ENCODE measurements around the gene ARSB. TPM values are rescaled to one million over a fixed set of nuclear protein-coding genes. Genes with fewer than 3 reads are reported as not detected.
A peak's percentile ranks its signal among the peaks of the same experiment; 100 is the strongest.

The ARSB gene
- total and polyA plus RNA-seq, 7 experiments from 2014 or later = 3.3 to 10.8 (median 4.8) TPM

DNA sequence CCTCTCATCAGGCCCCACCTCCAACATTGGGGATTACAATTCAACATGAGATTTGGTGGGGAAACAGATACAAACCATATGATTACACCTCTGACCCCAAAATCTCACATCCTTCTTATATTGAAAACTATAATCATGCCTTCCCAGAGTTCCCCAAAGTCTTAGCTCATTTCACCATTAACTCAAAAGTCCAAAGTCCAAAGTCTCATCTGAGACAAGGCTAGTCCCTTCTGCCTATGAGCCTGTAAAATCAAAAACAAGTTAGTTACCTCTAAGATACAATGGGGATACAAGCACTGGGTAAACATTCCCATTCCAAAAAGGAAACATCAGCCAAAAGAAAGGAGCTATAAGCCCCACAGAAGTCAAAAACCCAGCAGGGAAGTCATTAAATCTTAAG lies 26.8 kb upstream of the ARSB start:
- Mint-ChIP-seq H3K27ac (no peak overlapping the region), H3K36me3 (peaks cover 0 to 9% (median 0%) of the 10 kb centered on the region in 5 donors), H3K27me3 (peaks cover 23 to 45% (median 29%) of the 10 kb centered on the region in 5 donors), H3K4me3 (no peak overlapping the region), H3K4me1 (no peaks in the 10 kb centered on the region), H3K9me3 (peaks cover 0 to 25% (median 14%) of the 10 kb centered on the region in 11 donors)
- ChIA-PET CTCF (no interaction called here), POLR2A (interaction anchor here (0.6 to 0.7 kb wide), 2 partner anchors 10 to 26 kb away, joined by 3 to 4 read pairs; no protein-coding TSS in a partner anchor)
- intact Hi-C loops (cut with micrococcal nuclease) = no loop called here
- no peak overlapping the region for H3K27ac ChIP-seq (ENCODE audit: low read depth, low read length)
- H3K36me3 ChIP-seq (ENCODE audit: control insufficient read depth in 2 of 3, insufficient read depth in 3 of 3, low read length in 3 of 3) = no peaks in the 10 kb centered on the region
- peaks cover 0 to 11% (median 0%) of the 10 kb centered on the region in 3 experiments for H3K9me3 ChIP-seq (ENCODE audit: control insufficient read depth in 2 of 3, low read length in 3 of 3)
- DNase-seq = no peak
- H3K4me3 ChIP-seq (ENCODE audit: low read length) = no peak overlapping the region
- ATAC-seq = no peak
- peaks cover 0 to under 1% of the 10 kb centered on the region in 2 donors for H3K27me3 ChIP-seq (ENCODE audit: control insufficient read depth in 2 of 2, insufficient read depth in 2 of 2, low read length in 2 of 2)
- no peaks in the 10 kb centered on the region for H3K4me1 ChIP-seq (ENCODE audit: control insufficient read depth in 2 of 2, insufficient read depth in 2 of 2, low read length in 2 of 2)

DNA sequence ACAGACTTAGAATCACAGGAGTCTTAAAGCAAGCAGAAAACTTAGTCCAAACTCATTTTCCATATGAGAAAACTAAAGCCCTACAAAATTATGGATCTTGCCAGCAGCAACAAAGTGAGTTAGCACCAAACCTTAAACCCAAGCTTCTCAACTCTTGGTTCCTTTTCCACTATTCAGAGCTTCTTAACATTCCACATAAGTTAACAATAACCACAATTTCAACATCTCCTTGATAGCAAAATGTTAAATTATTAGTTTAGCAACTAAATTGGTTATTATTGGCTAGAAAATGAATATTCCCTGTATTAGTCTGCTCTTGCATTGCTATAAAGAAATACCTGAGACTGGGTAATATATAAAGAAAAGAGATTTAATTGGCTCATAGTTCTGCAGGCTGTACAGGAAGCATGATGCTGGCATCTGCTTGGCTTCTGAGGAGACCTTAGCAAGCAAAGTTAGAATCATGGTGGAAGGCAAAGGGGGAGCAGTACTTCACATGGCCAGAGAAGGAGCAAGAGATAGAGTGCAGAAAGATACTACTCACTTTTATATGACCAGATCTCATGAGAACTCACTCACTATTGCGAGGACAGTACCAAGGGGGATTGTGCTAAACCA lies 26.2 kb upstream of the ARSB start:
- Mint-ChIP-seq H3K4me3 (no peak overlapping the region), H3K27me3 (peaks cover 25 to 43% (median 27%) of the 10 kb centered on the region in 5 donors), H3K36me3 (peaks cover 0 to 9% (median 0%) of the 10 kb centered on the region in 5 donors), H3K4me1 (no peaks in the 10 kb centered on the region), H3K27ac (no peak overlapping the region), H3K9me3 (peaks cover 0 to 25% (median 14%) of the 10 kb centered on the region in 11 donors)
- H3K4me3 ChIP-seq (ENCODE audit: low read length) = no peak overlapping the region
- DNase-seq = no peak
- H3K9me3 ChIP-seq (ENCODE audit: control insufficient read depth in 2 of 3, low read length in 3 of 3) = peaks cover 0 to 11% (median 0%) of the 10 kb centered on the region in 3 experiments
- no peak overlapping the region for H3K27ac ChIP-seq (ENCODE audit: low read depth, low read length)
- ChIA-PET CTCF (interaction anchor here (0.7 kb wide), 1 partner anchor 9 kb away, joined by 3 read pairs; no protein-coding TSS in a partner anchor), POLR2A (interaction anchor here (0.7 kb wide), 1 partner anchor 10 kb away, joined by 3 read pairs; no protein-coding TSS in a partner anchor)
- no peaks in the 10 kb centered on the region for H3K4me1 ChIP-seq (ENCODE audit: control insufficient read depth in 2 of 2, insufficient read depth in 2 of 2, low read length in 2 of 2)
- intact Hi-C loops (cut with micrococcal nuclease) = no loop called here
- no peak for ATAC-seq
- H3K36me3 ChIP-seq (ENCODE audit: control insufficient read depth in 2 of 3, insufficient read depth in 3 of 3, low read length in 3 of 3) = no peaks in the 10 kb centered on the region
- H3K27me3 ChIP-seq (ENCODE audit: control insufficient read depth in 2 of 2, insufficient read depth in 2 of 2, low read length in 2 of 2) = no peaks in the 10 kb centered on the region

GRCh38 chr5:79008362-79008761 lies 23.3 kb upstream of the ARSB start:
- Mint-ChIP-seq H3K27me3 (peaks cover 13 to 43% (median 20%) of the 10 kb centered on the region in 5 donors), H3K4me3 (no peak overlapping the region), H3K9me3 (peaks cover 0 to 19% (median 10%) of the 10 kb centered on the region in 11 donors), H3K4me1 (no peaks in the 10 kb centered on the region), H3K36me3 (peaks cover 0 to 5% (median 0%) of the 10 kb centered on the region in 5 donors), H3K27ac (no peak overlapping the region)
- DNase-seq = no peak
- H3K27me3 ChIP-seq (ENCODE audit: control insufficient read depth in 2 of 2, insufficient read depth in 2 of 2, low read length in 2 of 2) = no peaks in the 10 kb centered on the region
- no peak overlapping the region for H3K27ac ChIP-seq (ENCODE audit: low read depth, low read length)
- CTCF ChIA-PET = interaction anchor here (1.4 kb wide), 1 partner anchor 12 kb away, joined by 4 read pairs; no protein-coding TSS in a partner anchor
- H3K4me3 ChIP-seq (ENCODE audit: low read length) = no peak overlapping the region
- intact Hi-C loops (cut with micrococcal nuclease) = no loop called here
- no peaks in the 10 kb centered on the region for H3K36me3 ChIP-seq (ENCODE audit: control insufficient read depth in 2 of 3, insufficient read depth in 3 of 3, low read length in 3 of 3)
- peaks cover 0 to 11% (median 0%) of the 10 kb centered on the region in 3 experiments for H3K9me3 ChIP-seq (ENCODE audit: control insufficient read depth in 2 of 3, low read length in 3 of 3)
- H3K4me1 ChIP-seq (ENCODE audit: control insufficient read depth in 2 of 2, insufficient read depth in 2 of 2, low read length in 2 of 2) = no peaks in the 10 kb centered on the region
- POLR2A ChIA-PET = interaction anchor here (0.5 kb wide), 1 partner anchor 101 kb away, joined by 3 read pairs; no protein-coding TSS in a partner anchor
- ATAC-seq = no peak

DNA sequence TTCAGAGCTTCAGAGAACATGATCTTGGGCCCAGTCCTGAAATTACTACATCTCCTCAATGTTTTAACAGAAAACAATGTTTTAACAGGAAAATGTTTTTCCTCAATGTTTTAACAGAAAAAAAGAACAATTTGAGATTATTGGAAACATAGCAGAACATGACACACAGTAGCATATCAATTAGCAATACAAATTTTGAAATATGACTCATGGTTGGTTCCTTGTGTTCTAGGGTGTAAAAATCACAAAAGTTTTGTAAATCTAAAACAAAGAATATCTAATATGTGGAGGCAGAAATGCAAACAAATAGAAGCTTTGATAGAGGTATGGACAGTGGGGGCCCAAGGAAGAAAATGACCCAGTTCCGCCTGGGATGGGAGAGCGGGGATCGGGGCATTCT lies 22.8 kb upstream of the ARSB start:
- ChIA-PET CTCF (no interaction called here), POLR2A (no interaction called here)
- Mint-ChIP-seq H3K4me1 (no peaks in the 10 kb centered on the region), H3K27me3 (peaks cover 13 to 42% (median 20%) of the 10 kb centered on the region in 5 donors), H3K4me3 (no peak overlapping the region), H3K27ac (no peak overlapping the region), H3K9me3 (peaks cover 0 to 14% (median 5%) of the 10 kb centered on the region in 11 donors), H3K36me3 (peaks cover 0 to under 1% (median 0%) of the 10 kb centered on the region in 5 donors)
- Histone ChIP-seq H3K4me3 (ENCODE audit: low read length) (no peak overlapping the region), H3K9me3 (ENCODE audit: control insufficient read depth in 2 of 3, low read length in 3 of 3) (peaks cover 0 to 9% (median 0%) of the 10 kb centered on the region in 3 experiments), H3K36me3 (ENCODE audit: control insufficient read depth in 2 of 3, insufficient read depth in 3 of 3, low read length in 3 of 3) (no peaks in the 10 kb centered on the region), H3K27me3 (ENCODE audit: control insufficient read depth in 2 of 2, insufficient read depth in 2 of 2, low read length in 2 of 2) (no peaks in the 10 kb centered on the region), H3K4me1 (ENCODE audit: control insufficient read depth in 2 of 2, insufficient read depth in 2 of 2, low read length in 2 of 2) (no peaks in the 10 kb centered on the region), H3K27ac (ENCODE audit: low read depth, low read length) (no peak overlapping the region)
- no peak for ATAC-seq
- intact Hi-C loops (cut with micrococcal nuclease) = no loop called here
- no peak for DNase-seq

DNA sequence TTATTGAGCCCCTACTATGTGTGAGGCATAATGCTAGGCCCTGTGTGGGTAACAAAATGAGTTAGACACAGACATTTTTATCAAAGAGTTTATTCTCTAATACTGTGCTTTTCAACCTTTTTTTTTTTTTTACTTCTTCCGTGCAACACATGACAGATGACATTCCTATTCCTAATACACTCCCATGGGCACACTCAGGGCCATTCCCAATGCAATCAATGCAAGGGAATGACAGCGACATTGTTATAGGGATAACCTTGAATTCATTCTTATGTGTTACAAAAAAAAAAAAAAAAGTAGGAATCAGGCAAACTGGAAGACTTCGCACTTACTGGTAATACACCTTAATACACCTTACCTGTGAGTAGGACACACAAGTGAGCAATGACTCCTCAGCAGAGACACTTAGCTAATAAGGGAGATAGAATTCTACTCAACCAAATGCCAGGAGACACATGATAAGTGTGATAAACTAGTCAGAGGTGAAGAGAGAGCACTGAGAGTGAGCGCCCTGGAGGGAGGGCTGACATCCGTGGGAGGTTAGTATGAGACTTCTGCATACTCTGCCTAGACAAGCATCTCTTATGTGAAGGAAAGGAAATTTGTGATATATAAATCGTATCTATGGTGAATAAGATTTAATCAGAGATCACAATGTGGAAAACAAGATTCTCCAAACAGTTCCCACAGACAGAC lies 21.0 kb upstream of the ARSB start:
- Mint-ChIP-seq H3K4me3 (no peak overlapping the region), H3K4me1 (no peaks in the 10 kb centered on the region), H3K9me3 (peaks cover 0 to under 1% (median 0%) of the 10 kb centered on the region in 11 donors), H3K27ac (peak overlapping the region in 1 of 9 donors; percentile 63), H3K36me3 (no peaks in the 10 kb centered on the region), H3K27me3 (peaks cover 15 to 53% (median 24%) of the 10 kb centered on the region in 5 donors)
- ChIA-PET POLR2A (no interaction called here), CTCF (interaction anchor here (0.6 to 1.3 kb wide), 2 partner anchors 14 to 365 kb away, joined by 3 read pairs; no protein-coding TSS in a partner anchor)
- no peak overlapping the region for H3K4me3 ChIP-seq (ENCODE audit: low read length)
- no peak overlapping the region for H3K27ac ChIP-seq (ENCODE audit: low read depth, low read length)
- intact Hi-C loops (cut with micrococcal nuclease) = no loop called here
- no peaks in the 10 kb centered on the region for H3K9me3 ChIP-seq (ENCODE audit: control insufficient read depth in 2 of 3, low read length in 3 of 3)
- ATAC-seq (no peak), DNase-seq (no peak)
- H3K36me3 ChIP-seq (ENCODE audit: control insufficient read depth in 2 of 3, insufficient read depth in 3 of 3, low read length in 3 of 3) = no peaks in the 10 kb centered on the region
- no peaks in the 10 kb centered on the region for H3K4me1 ChIP-seq (ENCODE audit: control insufficient read depth in 2 of 2, insufficient read depth in 2 of 2, low read length in 2 of 2)
- no peaks in the 10 kb centered on the region for H3K27me3 ChIP-seq (ENCODE audit: control insufficient read depth in 2 of 2, insufficient read depth in 2 of 2, low read length in 2 of 2)

- Histone ChIP-seq H3K4me3 (ENCODE audit: low read length) (no peak overlapping the region), H3K4me1 (ENCODE audit: control insufficient read depth in 2 of 2, insufficient read depth in 2 of 2, low read length in 2 of 2) (no peaks in the 10 kb centered on the region), H3K27me3 (ENCODE audit: control insufficient read depth in 2 of 2, insufficient read depth in 2 of 2, low read length in 2 of 2) (no peaks in the 10 kb centered on the region), H3K9me3 (ENCODE audit: control insufficient read depth in 2 of 3, low read length in 3 of 3) (no peaks in the 10 kb centered on the region), H3K36me3 (ENCODE audit: control insufficient read depth in 2 of 3, insufficient read depth in 3 of 3, low read length in 3 of 3) (no peaks in the 10 kb centered on the region), H3K27ac (ENCODE audit: low read depth, low read length) (no peak overlapping the region)
- H3K4me3 Mint-ChIP-seq = no peak overlapping the region
- ChIA-PET CTCF (no interaction called here), POLR2A (no interaction called here)
- DNase-seq (no peak), ATAC-seq (no peak)
- intact Hi-C loops (cut with micrococcal nuclease) = no loop called here
- H3K4me1 Mint-ChIP-seq = no peaks in the 10 kb centered on the region
- no peak overlapping the region for H3K27ac Mint-ChIP-seq
- H3K9me3 Mint-ChIP-seq = no peaks in the 10 kb centered on the region
- H3K27me3 Mint-ChIP-seq = peaks cover 15 to 51% (median 26%) of the 10 kb centered on the region in 5 donors
- no peaks in the 10 kb centered on the region for H3K36me3 Mint-ChIP-seq
These were observed 20.0 kb upstream of the ARSB start for GRCh38 chr5:79005151-79005550.

Data from naive thymus-derived CD4-positive, alpha-beta T cell (primary cell).